ENCODE measurements around the gene COQ6.
"Not testable (repeated sequence)": the region's sequence is repeated elsewhere in the genome, so short reads cannot be mapped to it uniquely, and the experiment has no call there.

COQ6 gene

DNA sequence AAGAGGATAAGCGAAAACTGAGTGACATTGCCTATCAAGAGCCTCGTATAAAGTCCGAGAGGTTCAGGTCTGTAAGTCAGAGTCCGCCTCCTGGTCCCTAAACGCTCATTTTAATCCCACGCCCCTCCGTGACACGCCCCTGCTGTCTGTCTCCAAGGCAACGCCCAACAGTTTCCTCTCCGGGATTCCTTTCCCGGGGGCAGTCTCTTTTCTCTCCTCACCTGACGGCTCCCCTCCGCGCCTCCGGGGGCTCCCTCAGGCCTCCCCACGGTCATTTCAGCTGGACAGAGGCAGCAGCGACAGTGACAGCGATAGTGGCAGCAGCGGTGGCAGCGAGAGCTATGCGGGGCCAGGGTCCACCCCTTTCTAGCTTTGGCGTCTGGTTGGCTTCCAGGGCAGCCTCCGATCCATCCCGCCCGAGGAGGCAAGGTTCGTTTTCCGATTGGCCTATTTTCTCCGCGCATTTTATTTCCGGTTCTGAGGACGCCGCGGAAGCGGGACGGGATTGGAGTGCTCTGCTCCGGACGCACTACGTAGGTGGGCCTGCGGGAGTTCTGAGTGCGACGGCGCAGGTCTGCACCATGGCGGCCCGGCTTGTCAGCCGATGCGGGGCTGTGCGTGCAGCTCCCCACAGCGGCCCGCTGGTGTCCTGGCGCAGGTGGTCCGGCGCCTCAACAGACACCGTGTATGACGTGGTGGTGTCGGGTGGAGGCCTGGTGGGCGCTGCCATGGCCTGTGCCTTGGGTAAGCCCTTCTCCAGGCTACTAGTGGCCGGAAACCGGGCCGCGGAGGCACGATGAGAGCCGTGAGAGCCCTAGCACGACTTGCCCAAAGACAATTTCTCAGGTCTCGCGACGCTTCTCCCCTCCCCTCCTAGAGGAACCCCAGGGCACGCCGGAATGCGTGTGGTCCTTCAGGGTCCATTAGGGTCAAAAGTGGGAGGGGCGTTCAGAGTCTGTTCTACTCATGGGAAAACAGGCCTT, at the start of gene COQ6, which contains the start of gene FAM161B:
TSS of gene COQ6 (plus strand) at position 551 of the 983 bp plus-strand sequence. CDS start at position 582, 31 bp downstream.
TSS of gene FAM161B (minus strand) at position 343 of the 983 bp plus-strand sequence. CDS start at position 275, 68 bp downstream.
- peak; percentile 70 to 86 (median 76) for DNase-seq

DNA sequence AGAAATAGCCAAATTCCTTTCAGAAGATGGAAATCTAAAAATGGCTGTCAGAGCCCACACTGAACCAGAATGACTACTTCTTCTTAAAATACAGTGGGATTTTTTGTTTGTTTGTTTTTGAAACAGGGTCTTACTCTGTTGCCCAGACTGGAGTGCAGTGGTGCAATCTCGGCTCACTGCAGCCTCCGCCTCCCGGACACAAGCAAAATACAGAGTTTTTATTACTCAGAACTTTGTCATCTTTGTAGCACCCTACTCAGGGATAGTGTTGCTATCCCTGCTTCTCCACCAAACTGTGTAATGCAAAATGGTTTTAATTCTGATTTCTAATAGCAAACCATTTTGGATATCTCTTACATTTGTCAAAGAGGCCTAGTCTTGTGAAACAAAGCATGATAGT, 47.1 kb upstream of the COQ6 start:
- DNase-seq = no peak

DNA sequence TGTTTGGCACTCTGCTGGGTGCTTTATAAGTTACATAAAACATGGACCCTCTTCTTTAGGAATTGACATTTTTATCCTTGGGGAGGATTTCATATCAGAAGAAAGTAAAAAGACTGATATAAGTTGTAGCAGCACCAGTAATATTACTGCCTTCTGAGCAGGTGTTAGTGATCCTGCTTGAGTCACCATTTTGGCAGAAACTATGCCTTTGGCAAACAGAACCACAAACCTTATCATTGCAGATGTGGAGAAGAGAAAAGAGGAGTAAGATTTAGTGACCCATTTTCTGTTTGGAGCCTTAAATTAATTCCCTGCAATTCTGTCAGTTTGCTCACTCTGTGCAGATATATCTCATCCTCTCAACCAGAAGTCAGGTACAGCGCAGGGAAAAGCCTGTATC, 40.4 kb upstream of the COQ6 start:
- no peak for DNase-seq

DNA sequence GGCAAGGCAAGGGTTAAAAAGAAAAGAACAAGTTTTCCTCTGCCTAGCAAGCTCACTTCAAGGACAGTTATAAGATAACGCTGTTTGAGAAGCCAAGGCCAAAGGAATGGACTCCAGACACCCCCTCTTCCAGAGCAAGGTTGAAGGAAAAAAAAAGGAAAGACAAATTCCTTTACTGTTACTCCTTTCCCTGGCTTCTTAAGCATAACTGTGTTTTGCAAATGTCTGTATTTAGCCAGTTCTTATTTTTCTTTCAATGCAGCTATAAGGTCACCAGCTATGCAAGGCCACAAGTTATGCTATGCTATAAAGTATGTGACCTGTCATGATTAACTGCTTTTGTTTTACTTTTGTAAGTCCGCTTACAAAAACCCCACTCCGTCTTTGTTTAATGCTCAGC, 36.8 kb upstream of the COQ6 start:
- DNase-seq = no peak

DNA sequence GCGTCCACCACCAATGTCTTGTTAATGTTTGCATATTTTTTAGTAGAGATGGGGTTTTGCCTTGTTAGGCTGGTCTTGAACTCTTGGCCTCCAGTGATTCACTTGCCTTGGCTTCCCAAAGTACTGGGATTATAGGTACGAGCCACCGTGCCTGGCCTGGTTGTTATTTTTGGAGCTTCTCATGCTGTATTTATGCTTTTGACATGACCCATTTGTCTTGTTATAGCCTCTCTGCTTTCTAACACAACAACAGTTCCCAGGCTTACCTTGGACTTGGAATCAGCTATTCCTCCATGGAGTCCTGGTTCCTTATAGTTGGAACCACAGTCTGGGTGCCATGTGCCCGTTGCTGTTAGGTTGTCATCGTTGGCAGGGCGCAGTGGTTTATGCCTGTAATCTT, 33.8 kb upstream of the COQ6 start:
- no peak for DNase-seq

DNA sequence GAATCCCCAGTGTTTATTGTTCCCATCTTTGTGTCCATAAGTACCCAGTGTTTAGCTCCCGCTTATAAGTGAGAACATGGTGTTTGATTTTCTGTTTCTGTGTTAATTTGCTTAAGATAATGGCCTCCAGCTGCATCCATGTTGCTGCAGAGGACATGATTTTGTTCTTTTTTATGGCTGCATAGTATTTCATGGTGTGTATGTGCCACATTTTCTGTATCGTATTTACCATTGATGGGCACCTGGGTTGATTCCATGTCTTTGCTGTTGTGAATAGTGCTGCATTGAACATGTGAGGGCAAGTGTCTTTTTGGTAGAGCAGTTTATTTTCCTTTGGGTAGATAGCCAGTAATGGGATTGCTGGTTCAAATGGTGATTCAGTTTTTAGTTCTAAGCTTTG, 30.6 kb upstream of the COQ6 start:
- DNase-seq = not testable (repeated sequence)

DNA sequence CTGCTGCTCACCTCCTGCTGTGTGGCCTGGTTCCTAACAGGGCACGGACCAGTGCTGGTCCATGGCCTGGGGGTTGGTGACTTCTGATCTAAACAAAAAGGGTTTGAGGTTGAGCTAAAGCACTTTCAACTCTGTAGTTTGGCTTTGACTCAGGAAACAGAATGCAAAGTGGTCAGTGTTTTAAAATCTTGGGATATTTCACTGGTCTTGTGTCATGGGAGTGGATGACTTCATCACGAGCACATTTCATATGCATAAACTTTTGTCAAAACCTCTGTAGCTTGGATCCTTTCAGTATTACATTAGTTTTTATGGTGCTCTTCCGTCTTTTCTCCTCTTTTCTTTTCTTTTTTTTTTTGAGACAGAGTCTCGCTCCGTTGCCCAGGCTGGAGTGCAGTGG, 25.8 kb upstream of the COQ6 start:
- DNase-seq = no peak

DNA sequence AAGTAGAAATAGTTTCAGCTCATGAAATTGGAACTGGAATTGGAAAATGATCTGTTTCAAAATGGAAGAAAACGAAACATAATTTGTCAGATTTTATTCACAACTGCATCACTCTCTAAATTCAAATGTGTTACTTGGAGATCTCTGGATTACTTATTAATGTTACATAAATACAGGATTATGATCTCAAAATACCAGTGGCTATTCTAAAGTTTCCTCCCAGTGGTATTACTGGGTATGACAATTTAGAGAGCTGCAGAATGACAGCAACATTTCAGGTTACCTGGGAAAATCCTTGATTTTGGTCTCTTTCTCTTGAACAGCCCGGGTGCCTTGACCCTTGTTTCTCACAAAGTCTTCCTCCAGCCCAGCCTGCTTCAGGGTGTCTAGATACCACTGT, 14.4 kb upstream of the COQ6 start:
- DNase-seq = no peak

DNA sequence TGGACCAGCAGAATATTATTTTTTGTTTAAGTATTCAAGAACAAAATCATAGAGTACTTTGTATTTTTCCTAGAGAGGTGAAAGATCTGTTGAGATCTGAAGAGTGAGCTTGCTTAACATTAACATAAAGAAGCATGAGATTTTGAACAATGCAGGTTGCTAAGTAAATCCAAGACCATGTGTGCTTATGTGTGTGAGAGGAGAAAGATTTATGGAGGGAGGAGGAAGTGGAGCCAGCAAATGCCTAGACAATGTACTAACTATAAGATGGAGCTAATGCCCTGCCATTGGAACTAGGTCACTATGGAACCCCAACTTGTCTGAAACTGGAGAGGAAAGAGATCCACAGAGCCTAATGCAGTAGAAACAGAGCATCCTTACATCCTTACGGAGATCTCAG, 13.6 kb upstream of the COQ6 start:
- no peak for DNase-seq

DNA sequence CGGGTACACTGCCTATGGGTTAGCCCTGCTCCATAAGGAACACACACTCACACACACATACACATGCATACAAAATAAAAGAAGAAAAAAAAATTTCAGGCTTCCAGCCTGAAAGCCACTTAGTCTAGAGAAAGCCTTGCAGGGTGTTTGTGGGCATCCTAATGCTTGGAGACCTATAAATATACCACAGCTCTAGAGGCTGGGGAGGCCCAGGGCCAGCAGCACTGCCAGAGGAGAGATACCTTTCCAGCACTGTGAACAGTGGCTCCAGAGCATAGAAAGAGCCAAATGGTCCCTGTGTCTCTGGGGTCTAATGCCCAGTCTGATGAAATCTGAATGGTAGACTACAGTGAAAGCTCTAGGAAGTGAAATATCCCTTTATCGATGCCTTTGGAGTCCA, 13.1 kb upstream of the COQ6 start:
- no peak for DNase-seq

DNA sequence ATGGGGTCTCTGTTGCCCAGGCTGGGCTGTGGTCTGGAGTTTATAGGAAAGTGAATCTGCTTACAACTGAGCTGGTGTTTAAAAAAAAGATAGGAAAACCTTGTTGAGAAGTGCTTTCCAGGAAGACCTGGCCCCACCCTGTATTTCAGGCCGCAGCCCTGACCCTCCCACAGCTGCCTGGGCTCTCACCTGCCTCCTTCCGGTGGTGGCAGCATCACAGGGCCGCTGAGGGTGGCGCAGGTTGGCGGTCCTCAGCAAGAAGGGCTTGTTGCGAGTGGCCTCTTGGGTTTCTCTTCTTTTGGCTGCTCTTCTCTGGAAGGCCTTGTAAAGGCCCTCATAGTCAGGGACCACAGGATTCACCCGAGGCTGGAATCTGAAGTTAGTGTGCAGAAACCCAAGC, 7.9 kb upstream of the COQ6 start:
- DNase-seq = no peak

DNA sequence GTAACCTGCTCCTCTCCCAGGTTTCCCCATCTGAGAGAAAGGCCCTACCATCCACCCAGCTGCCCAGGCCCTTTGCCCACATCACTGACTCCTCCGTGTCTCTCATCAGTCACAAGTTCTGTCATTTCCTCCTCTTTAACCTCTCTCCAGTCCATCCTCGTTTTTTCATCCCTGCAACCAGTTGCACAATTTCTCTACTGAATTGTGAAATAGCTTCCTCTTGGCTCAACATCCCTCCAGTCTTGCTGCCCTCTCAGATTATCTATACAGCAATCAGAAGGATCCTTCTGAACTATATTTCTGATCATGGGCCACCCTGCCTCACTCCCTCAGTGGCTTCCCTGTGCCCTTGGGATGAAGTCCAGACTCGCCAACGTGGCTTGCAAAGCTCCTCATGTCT, 7.0 kb upstream of the COQ6 start:
- no peak for DNase-seq

DNA sequence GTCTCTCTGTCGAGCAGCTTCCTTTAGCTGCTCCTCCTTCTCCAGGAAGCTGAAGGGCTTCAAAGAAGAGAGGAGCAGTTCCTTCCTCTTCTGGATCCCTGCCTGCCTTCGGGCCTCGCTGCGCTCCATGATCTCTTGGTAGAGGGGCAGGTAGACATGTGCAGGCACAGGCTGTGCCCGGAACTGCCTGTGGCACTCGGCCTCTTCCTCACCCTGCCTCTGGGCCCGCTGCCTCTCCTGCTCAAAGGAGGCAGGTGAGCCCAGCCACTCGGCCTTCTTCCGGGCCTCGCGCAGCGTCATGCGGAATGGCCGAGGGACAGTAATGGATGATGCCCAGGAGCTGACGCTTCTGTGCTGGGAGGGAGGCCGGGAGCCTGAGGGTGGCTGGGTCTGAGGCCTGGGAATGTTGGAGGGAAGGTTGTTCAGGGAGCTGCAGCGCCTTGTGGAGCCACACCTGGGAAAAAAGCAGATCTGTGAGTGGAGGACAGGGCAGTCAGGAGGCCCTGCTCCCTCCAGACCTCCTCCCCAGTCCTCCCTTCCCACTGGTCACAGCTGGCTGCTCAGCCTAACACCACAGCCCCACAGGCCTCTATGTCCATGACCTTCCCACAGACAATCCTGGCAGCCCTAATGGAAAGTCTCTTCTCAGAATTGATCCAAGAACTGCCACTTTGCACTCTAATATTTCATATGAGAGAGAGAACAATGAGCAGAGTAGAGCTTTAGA, 5.5 kb upstream of the COQ6 start:
- no peak for DNase-seq

DNA sequence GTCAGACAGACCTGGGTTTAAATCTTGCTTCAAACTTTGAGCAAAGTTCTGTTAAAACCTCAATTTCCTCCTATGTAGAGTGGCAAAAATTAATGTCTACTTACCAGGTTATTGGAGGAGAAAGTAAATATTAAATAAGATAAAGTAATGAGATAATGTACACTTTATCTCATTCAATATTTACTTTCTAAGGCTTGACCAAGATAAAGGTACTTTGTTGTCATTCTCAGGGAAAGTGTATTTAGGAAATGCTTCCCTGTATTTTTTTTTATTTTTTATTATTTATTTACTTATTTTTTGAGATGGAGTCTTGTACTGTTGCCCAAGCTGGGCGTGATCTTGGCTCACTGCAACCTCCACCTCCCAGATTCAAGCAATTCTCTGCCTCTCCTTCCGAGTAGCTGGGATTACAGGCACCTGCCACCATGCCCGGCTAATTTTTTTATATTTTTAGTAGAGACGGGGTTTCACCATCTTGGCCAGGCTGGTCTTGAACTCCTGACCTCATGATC, 4.9 kb upstream of the COQ6 start:
- DNase-seq = no peak

DNA sequence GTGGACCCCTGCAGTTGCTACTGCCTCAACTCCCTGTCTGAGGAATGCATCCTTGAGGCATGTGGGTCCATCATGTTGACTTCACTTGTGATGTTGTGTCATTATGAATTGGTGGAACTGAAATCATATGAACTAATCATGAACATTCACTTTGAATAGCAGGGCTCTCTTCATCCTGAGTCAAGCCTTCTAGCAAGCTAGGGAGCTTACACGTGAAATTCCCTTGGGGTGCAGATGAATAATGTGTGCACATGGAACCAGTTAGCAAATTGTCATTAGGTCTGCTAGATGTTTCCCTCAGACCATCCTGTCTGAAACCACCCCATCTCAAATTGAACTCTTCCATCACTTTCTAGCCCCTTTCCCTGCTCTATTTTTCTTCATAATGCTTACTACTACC, 3.6 kb downstream of the COQ6 start:
- no peak for DNase-seq

DNA sequence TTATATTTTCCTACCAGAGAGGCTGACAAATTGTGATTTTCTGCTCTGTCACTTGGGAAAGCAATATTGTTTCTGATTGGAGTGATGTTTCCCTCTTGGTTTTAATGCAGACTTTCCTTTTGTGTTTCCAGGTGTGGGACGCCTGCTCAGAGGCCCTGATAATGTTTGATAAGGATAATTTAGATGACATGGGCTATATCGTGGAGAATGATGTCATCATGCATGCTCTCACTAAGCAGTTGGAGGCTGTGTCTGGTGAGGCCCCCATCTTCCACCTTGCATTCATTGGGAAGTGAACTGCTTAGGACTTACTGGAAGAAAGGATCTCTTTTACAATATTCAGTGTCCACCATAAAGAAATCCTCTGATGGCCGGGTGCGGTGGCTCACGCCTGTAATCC, 5.6 kb downstream of the COQ6 start:
- no peak for DNase-seq

DNA sequence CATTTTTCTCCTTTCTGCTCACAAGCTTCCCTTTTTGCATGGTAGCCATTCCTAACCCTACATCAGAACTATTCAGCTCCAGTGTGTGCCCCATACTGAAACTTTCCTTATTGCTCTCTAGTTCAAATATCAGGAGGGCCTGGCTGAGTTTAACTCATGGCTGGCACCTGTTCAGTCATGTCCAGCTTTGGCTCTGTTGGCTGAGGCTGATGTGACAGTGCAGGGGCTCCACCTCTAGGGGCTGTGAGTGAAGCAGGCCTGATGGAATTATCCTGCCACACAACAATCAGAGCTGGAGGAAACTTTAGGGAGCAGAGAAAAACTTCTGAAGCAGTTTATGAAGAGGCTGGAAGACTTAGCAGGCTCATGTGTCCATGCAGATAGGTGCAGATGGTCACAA, 8.5 kb downstream of the COQ6 start:
- DNase-seq = no peak

DNA sequence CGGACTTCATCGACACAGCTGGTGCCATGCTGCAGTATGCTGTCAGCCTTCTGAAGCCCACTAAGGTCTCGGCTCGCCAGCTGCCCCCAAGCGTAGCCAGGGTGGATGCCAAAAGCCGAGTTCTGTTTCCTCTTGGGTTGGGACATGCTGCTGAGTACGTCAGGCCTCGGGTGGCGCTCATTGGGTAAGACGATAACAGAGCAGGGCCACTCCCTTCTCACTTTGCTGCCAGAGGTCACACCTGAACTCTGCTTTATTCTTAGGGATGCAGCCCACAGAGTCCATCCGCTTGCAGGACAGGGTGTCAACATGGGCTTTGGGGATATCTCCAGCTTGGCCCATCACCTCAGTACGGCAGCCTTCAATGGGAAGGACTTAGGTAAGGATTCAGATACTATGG, 11.1 kb downstream of the COQ6 start:
- no peak for DNase-seq

DNA sequence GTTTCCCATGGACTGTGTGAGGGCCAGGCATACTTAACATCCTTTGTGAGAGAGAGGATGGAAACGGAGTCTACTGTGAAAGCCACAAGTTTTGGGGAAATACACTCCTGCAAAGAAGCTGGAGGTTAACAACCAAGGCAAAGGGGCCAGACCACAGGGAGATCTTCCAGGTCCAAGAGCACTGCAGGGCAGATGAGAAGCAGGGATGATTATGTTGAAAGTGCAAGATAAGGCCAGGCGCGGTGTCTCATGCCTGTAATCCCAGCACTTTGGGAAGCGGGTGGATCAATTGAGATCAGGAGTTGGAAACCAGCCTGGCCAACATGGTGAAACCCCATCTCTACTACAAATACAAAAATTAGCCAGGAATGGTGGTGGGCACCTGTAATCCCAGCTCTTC, 15.1 kb downstream of the COQ6 start:
- no peak for DNase-seq

DNA sequence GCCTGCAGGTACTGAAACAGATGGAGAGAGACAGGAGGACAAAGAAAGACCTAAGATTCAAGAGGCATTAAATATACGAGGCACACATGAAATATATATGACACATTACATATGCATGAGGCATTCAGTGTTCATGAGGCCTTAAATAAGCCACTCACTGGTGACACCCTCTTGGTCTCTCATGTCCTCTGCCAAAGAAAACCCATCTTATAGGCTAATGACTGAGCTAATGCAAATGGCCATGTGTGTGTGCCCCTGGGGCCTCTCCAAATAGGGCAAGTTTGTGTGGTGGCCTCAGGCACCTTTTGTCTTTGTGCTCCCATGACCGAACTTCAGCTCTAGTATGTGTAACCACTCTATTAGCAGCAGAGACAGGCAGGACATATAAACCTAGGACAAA, 18.8 kb downstream of the COQ6 start:
- DNase-seq = no peak

DNA sequence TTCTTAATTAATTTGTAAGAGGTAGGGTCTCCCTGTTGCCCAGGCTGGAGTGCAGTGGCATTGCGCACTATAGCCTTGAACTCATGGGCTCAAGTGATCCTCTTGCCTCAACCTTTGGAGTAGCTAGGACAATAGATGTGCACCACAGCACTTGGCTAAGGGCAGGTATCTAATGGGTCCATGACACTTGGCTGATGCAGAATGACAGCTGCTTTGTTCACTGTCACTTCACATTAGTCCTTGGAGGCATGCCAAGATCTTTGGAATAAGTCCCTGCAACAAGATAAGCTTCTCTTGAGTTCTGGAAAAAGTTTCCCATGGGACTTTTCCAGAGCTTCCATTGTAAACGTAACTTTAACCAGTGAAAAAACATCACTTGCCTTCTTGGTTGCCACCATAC, 23.4 kb downstream of the COQ6 start:
- no peak for DNase-seq

DNA sequence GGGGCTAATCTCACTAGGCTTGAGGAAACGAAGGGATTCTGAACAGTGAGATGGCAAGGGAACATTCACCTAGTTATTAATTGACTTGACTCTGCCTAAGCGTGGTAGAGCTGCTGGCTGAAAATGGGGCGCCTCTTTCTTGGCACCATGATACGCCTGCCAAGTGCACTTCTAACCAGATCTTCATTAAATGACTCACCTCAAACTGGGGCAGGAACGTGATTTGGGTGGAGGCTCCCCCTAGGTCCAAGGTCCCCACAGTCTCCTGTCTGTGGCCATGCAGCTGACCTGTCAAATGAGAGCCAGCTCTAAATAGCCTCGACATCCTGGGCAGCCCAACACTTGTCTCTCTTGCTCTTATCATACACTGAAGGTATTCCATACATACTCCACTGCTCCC, 26.0 kb downstream of the COQ6 start:
- DNase-seq = no peak

DNA sequence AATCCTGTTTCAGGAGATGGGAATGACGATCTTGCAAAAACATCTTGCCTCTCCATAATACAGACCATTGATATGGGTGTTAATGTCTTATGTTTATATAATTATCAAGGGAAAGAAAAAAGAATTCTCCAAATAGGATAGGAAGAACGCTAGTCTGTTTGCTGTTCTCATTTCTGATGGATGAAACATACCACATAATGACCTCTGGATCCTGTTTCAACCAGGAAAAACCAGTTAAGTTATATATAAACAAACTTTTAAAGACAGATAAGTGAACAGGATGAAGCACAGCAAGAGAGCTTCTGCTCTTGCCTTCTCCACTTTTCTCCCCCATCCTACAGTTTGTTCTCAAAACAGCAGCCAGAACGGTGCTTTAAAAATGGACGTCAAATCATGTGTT, 27.8 kb downstream of the COQ6 start:
- DNase-seq = no peak

DNA sequence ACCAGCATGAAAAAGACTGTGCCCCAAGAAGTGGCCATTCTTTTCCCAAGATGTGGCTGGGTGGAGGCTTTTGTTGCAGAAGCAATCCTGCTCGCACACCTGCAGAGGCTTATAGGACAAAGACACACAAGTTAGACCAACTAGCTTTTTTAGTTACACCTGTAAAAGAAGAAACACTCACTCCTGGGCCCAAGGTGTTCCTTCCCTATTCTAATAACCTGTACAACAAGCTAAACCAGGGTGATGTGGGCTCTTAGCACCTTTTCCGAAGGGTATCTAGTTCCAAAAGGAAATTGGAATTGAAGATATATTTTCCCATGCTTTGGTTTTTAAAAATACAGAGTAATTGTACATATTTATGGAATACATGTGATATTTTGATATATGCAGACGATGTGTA, 38.0 kb downstream of the COQ6 start:
- DNase-seq = no peak
